ENCODE measurements around the gene FGF12.

FGF12 gene

GRCh38 chr3:192514081-192514753 is 213.1 kb downstream of the FGF12 start:
- TF ChIP-seq CTCF (conservative IDR thresholded peaks at IDR 0.05; ENCODE audit: low read length), result no peak
- no peak overlapping the region for H3K4me3 ChIP-seq (ENCODE audit: low read length)
- no peak for DNase-seq (ENCODE audit: low read depth)

GRCh38 chr3:192505731-192506130 is 221.6 kb downstream of the FGF12 start:
- DNase-seq (ENCODE audit: low read depth), result no peak
- no peak overlapping the region for H3K4me3 ChIP-seq (ENCODE audit: low read length)
- no peak for TF ChIP-seq CTCF (conservative IDR thresholded peaks at IDR 0.05; ENCODE audit: low read length)

- no peak for DNase-seq (ENCODE audit: low read depth)
These were observed 225.9 kb downstream of the FGF12 start for GRCh38 chr3:192501401-192501800.

GRCh38 chr3:192496905-192497587 is 230.3 kb downstream of the FGF12 start:
- TF ChIP-seq CTCF (conservative IDR thresholded peaks at IDR 0.05; ENCODE audit: low read length), result no peak
- H3K4me3 ChIP-seq (ENCODE audit: low read length), result no peak overlapping the region
- DNase-seq (ENCODE audit: low read depth), result no peak

More at GRCh38 chr3:192501401-192501800, 225.9 kb downstream of the FGF12 start:
- no peak overlapping the region for H3K4me3 ChIP-seq (ENCODE audit: low read length)
- no peak for TF ChIP-seq CTCF (conservative IDR thresholded peaks at IDR 0.05; ENCODE audit: low read length)

- no peak for DNase-seq (ENCODE audit: low read depth)
- no peak for TF ChIP-seq CTCF (conservative IDR thresholded peaks at IDR 0.05; ENCODE audit: low read length)
- H3K4me3 ChIP-seq (ENCODE audit: low read length), result no peak overlapping the region
These were observed 233.2 kb downstream of the FGF12 start for GRCh38 chr3:192494174-192494573.

GRCh38 chr3:192490720-192491119 is 236.6 kb downstream of the FGF12 start:
- DNase-seq (ENCODE audit: low read depth), result no peak
- H3K4me3 ChIP-seq (ENCODE audit: low read length), result no peak overlapping the region
- TF ChIP-seq CTCF (conservative IDR thresholded peaks at IDR 0.05; ENCODE audit: low read length), result no peak

- no peak for DNase-seq (ENCODE audit: low read depth)
- no peak overlapping the region for H3K4me3 ChIP-seq (ENCODE audit: low read length)
- no peak for TF ChIP-seq CTCF (conservative IDR thresholded peaks at IDR 0.05; ENCODE audit: low read length)
These were observed 237.8 kb downstream of the FGF12 start for GRCh38 chr3:192489579-192489978.
